WTC11 (cell line): ENCODE results near the gene NFKBIE. TPM values are rescaled to one million over a fixed set of nuclear protein-coding genes. Genes with fewer than 3 reads are reported as not detected.

Source experiments
- CDX4 ChIP-seq: fragments of 250-450 bp; sonication (Bioruptor Pico); IDR thresholded peaks from 2 replicates; pipeline ENCODE4 v1.9.0; 2021; ENCODE audit warnings: moderate library complexity, mild to moderate bottlenecking, inconsistent platforms, borderline replicate concordance
- E2F4 ChIP-seq: sonication (generic); formaldehyde crosslinking; IDR thresholded peaks from 2 replicates; pipeline ENCODE4 v1.8.1; 2022; ENCODE audit warnings: low read depth, mild to moderate bottlenecking, moderate library complexity, missing genetic modification reagents, borderline replicate concordance
- EMX1 ChIP-seq: fragments of 250-450 bp; sonication (Bioruptor Pico); IDR thresholded peaks from 2 replicates; pipeline ENCODE4 v1.8.0; 2021; ENCODE audit warnings: mild to moderate bottlenecking
- FOXK1 ChIP-seq: sonication (generic); formaldehyde crosslinking; IDR thresholded peaks from 2 replicates; pipeline ENCODE4 v1.8.0; 2022; ENCODE audit warnings: mild to moderate bottlenecking, moderate library complexity, missing genetic modification reagents
- FOXP1 ChIP-seq: sonication (generic); formaldehyde crosslinking; IDR thresholded peaks from 2 replicates; pipeline ENCODE4 v1.8.0; 2022; ENCODE audit warnings: missing genetic modification reagents, mild to moderate bottlenecking, moderate library complexity, borderline replicate concordance
- GABPB1 ChIP-seq: sonication (generic); formaldehyde crosslinking; IDR thresholded peaks from 2 replicates; pipeline ENCODE4 v1.8.1; 2023; ENCODE audit warnings: mild to moderate bottlenecking, missing genetic modification reagents
- HMGA2 ChIP-seq: fragments of 250-450 bp; sonication (Bioruptor Pico); IDR thresholded peaks from 2 replicates; pipeline ENCODE4 v1.4.0; 2021; ENCODE audit warnings: mild to moderate bottlenecking, moderate library complexity
- HMGXB4 ChIP-seq: sonication (generic); formaldehyde crosslinking; IDR thresholded peaks from 2 replicates; pipeline ENCODE4 v1.8.1; 2023; ENCODE audit warnings: mild to moderate bottlenecking, moderate library complexity, missing genetic modification reagents
- MAX ChIP-seq: sonication (generic); formaldehyde crosslinking; IDR thresholded peaks from 2 replicates; pipeline ENCODE4 v1.8.0; 2022; ENCODE audit warnings: mild to moderate bottlenecking, missing genetic modification reagents
- MXD4 ChIP-seq: fragments of 250-450 bp; sonication (Bioruptor Pico); IDR thresholded peaks from 2 replicates; pipeline ENCODE4 v1.8.0; 2021; ENCODE audit warnings: mild to moderate bottlenecking, moderate library complexity, borderline replicate concordance
- NFATC4 ChIP-seq: fragments of 250-450 bp; sonication (Bioruptor Pico); IDR thresholded peaks from 2 replicates; pipeline ENCODE4 v1.9.0; 2021; ENCODE audit warnings: mild to moderate bottlenecking
- NFE2L1 ChIP-seq: sonication (generic); formaldehyde crosslinking; IDR thresholded peaks from 2 replicates; pipeline ENCODE4 v1.8.1; 2023; ENCODE audit warnings: missing genetic modification reagents
- NR3C1 ChIP-seq: sonication (generic); formaldehyde crosslinking; conservative IDR thresholded peaks from 2 replicates; pipeline ENCODE4 v1.8.1; 2023; ENCODE audit warnings: low read depth, mild to moderate bottlenecking, missing genetic modification reagents
- PREB ChIP-seq: sonication (generic); formaldehyde crosslinking; IDR thresholded peaks from 2 replicates; pipeline ENCODE4 v1.8.1; 2022; ENCODE audit warnings: mild to moderate bottlenecking, missing genetic modification reagents, moderate library complexity, borderline replicate concordance
- RORB ChIP-seq: fragments of 250-450 bp; sonication (Bioruptor Pico); IDR thresholded peaks from 2 replicates; pipeline ENCODE4 v1.9.0; 2021; ENCODE audit warnings: mild to moderate bottlenecking
- SMAD4 ChIP-seq: sonication (generic); formaldehyde crosslinking; IDR thresholded peaks from 2 replicates; pipeline ENCODE4 v1.8.0; 2022; ENCODE audit warnings: mild to moderate bottlenecking, missing genetic modification reagents
- SOX15 ChIP-seq: fragments of 250-450 bp; sonication (Bioruptor Pico); IDR thresholded peaks from 2 replicates; pipeline ENCODE4 v1.9.0; 2021; ENCODE audit warnings: mild to moderate bottlenecking
- SP1 ChIP-seq: sonication (generic); formaldehyde crosslinking; conservative IDR thresholded peaks from 2 replicates; pipeline ENCODE4 v1.8.1; 2022; ENCODE audit warnings: missing genetic modification reagents
- STAT6 ChIP-seq: sonication (generic); formaldehyde crosslinking; conservative IDR thresholded peaks from 2 replicates; pipeline ENCODE4 v1.8.1; 2023; ENCODE audit warnings: mild to moderate bottlenecking, low read depth, missing genetic modification reagents, moderate library complexity
- TEAD1 ChIP-seq: sonication (generic); formaldehyde crosslinking; IDR thresholded peaks from 2 replicates; pipeline ENCODE4 v1.8.0; 2022; ENCODE audit warnings: mild to moderate bottlenecking, missing genetic modification reagents
- ZBTB21 ChIP-seq: sonication (generic); formaldehyde crosslinking; IDR thresholded peaks from 2 replicates; pipeline ENCODE4 v1.8.1; 2023; ENCODE audit warnings: mild to moderate bottlenecking, missing genetic modification reagents, borderline replicate concordance
- ZNF121 ChIP-seq: sonication (generic); formaldehyde crosslinking; IDR thresholded peaks from 2 replicates; pipeline ENCODE4 v1.8.0; 2023; ENCODE audit warnings: missing genetic modification reagents
- ZNF263 ChIP-seq: sonication (generic); formaldehyde crosslinking; IDR thresholded peaks from 2 replicates; pipeline ENCODE4 v1.8.1; 2022; ENCODE audit warnings: low read depth, mild to moderate bottlenecking, moderate library complexity, missing genetic modification reagents
- ZNF396 ChIP-seq: fragments of 250-450 bp; sonication (Bioruptor Pico); IDR thresholded peaks from 2 replicates; pipeline ENCODE4 v1.8.0; 2021; ENCODE audit warnings: mild to moderate bottlenecking, moderate library complexity, borderline replicate concordance
- ZNF532 ChIP-seq: fragments of 250-450 bp; sonication (Bioruptor Pico); IDR thresholded peaks from 2 replicates; pipeline ENCODE4 v1.9.0; 2021; ENCODE audit warnings: mild to moderate bottlenecking, borderline replicate concordance
- total RNA-seq: library from RNA; stranded (reverse); gene quantifications from 3 replicates; pipeline ENCODE4 v1.2.3, GENCODE V29; 2021

The NFKBIE gene
- total RNA-seq, 1 experiment from 2014 or later, result 10.3 TPM

GRCh38 chr6:44246663-44247337 lies 18.6 kb downstream of the NFKBIE start, which contains the start of gene HSP90AB1 (continued):
- TF ChIP-seq STAT6, result no peak
- TF ChIP-seq GABPB1, result peak; percentile 57; the same call in 1 of the 2 replicates
- TF ChIP-seq RORB, result peak; percentile 28; the same call in 1 of the 2 replicates
- no peak for TF ChIP-seq ZNF396
- peak; percentile 80 for TF ChIP-seq SP1 (CRISPR knock-in tag)
- TF ChIP-seq ZBTB21 (CRISPR knock-in tag), result peak; percentile 34; the same call in 1 of the 2 replicates
- 0 out of 2 replicates have a peak, but pooled peaks have one; percentile 34 for TF ChIP-seq NFATC4 (CRISPR knock-in tag)
- TF ChIP-seq NR3C1 (CRISPR knock-in tag), result no peak
- 0 out of 2 replicates have a peak, but pooled peaks have one; percentile 30 for TF ChIP-seq ZNF532 (CRISPR knock-in tag)
- no peak for TF ChIP-seq E2F4 (CRISPR knock-in tag)
- TF ChIP-seq ZNF121, result no peak
- TF ChIP-seq HMGA2 (CRISPR knock-in tag), result 0 out of 2 replicates have a peak, but pooled peaks have one; percentile 4
- TF ChIP-seq PREB (CRISPR knock-in tag), result peak; percentile 75; the same call in 1 of the 2 replicates
- TF ChIP-seq FOXK1, result peak; percentile 72
- TF ChIP-seq EMX1, result 0 out of 2 replicates have a peak, but pooled peaks have one; percentile 38
- TF ChIP-seq TEAD1 (CRISPR knock-in tag), result peak; percentile 51; the same call in 1 of the 2 replicates
- TF ChIP-seq FOXP1 (CRISPR knock-in tag), result no peak
- TF ChIP-seq CDX4, result no peak
- peak; percentile 61; the same call in 1 of the 2 replicates for TF ChIP-seq NFE2L1
- TF ChIP-seq SMAD4, result peak; percentile 60; the same call in 1 of the 2 replicates
- TF ChIP-seq HMGXB4 (CRISPR knock-in tag), result no peak
- TF ChIP-seq MAX (CRISPR knock-in tag), result peak; percentile 50; the same call in 1 of the 2 replicates
- no peak for TF ChIP-seq MXD4 (CRISPR knock-in tag)
- no peak for TF ChIP-seq ZNF263 (CRISPR knock-in tag)
- TF ChIP-seq SOX15, result no peak
